Measurements from ENCODE around the gene TRMU. TPM values are rescaled to one million over a fixed set of nuclear protein-coding genes. Genes with fewer than 3 reads are reported as not detected.
A peak's percentile ranks its signal among the peaks of the same experiment; 100 is the strongest.

TRMU gene
- total RNA-seq, 2 donors from 2014 or later = 92.0 to 92.2 TPM

GRCh38 chr22:46363611-46364321 is 28.3 kb downstream of the TRMU start:
- H3K4me1 Mint-ChIP-seq = peaks cover 3% of the 10 kb centered on the region
- peaks cover 4% of the 10 kb centered on the region for H3K36me3 Mint-ChIP-seq (ENCODE audit: low read depth)
- ATAC-seq (replicated peaks) = no peak
- no peaks in the 10 kb centered on the region for H3K9me3 Mint-ChIP-seq
- no peak overlapping the region for H3K27ac Mint-ChIP-seq
- H3K27me3 Mint-ChIP-seq = no peaks in the 10 kb centered on the region
- no peak overlapping the region for H3K4me3 Mint-ChIP-seq

GRCh38 chr22:46364341-46365165 is 29.0 kb downstream of the TRMU start:
- H3K27me3 Mint-ChIP-seq = no peaks in the 10 kb centered on the region
- no peaks in the 10 kb centered on the region for H3K36me3 Mint-ChIP-seq (ENCODE audit: low read depth)
- no peaks in the 10 kb centered on the region for H3K9me3 Mint-ChIP-seq
- ATAC-seq (replicated peaks) = no peak
- no peak overlapping the region for H3K27ac Mint-ChIP-seq
- H3K4me1 Mint-ChIP-seq = peaks cover 3% of the 10 kb centered on the region
- no peak overlapping the region for H3K4me3 Mint-ChIP-seq

GRCh38 chr22:46365166-46365624 is 29.7 kb downstream of the TRMU start:
- Mint-ChIP-seq H3K9me3 (no peaks in the 10 kb centered on the region), H3K4me3 (no peak overlapping the region), H3K27ac (no peak overlapping the region), H3K4me1 (peaks cover 7% of the 10 kb centered on the region), H3K27me3 (no peaks in the 10 kb centered on the region), H3K36me3 (ENCODE audit: low read depth) (no peaks in the 10 kb centered on the region)
- no peak for ATAC-seq (replicated peaks)

- no peaks in the 10 kb centered on the region for H3K27me3 Mint-ChIP-seq
- no peaks in the 10 kb centered on the region for H3K9me3 Mint-ChIP-seq
- no peaks in the 10 kb centered on the region for H3K36me3 Mint-ChIP-seq (ENCODE audit: low read depth)
- peak overlapping the region; percentile 66 for H3K4me3 Mint-ChIP-seq
- H3K4me1 Mint-ChIP-seq = peaks cover 12% of the 10 kb centered on the region
- ATAC-seq (replicated peaks) = peak; percentile 31
- H3K27ac Mint-ChIP-seq = no peak overlapping the region
Measured at GRCh38 chr22:46366327-46366731, 30.8 kb downstream of the TRMU start.

GRCh38 chr22:46366801-46367706 is 31.5 kb downstream of the TRMU start:
- Mint-ChIP-seq H3K27ac (no peak overlapping the region), H3K36me3 (ENCODE audit: low read depth) (no peaks in the 10 kb centered on the region), H3K4me3 (peak overlapping the region; percentile 66), H3K9me3 (no peaks in the 10 kb centered on the region), H3K4me1 (peaks cover 19% of the 10 kb centered on the region), H3K27me3 (no peaks in the 10 kb centered on the region)
- peak; percentile 54 for ATAC-seq (replicated peaks)

GRCh38 chr22:46367707-46368191 is 32.2 kb downstream of the TRMU start:
- no peaks in the 10 kb centered on the region for H3K36me3 Mint-ChIP-seq (ENCODE audit: low read depth)
- peaks cover 20% of the 10 kb centered on the region for H3K4me1 Mint-ChIP-seq
- H3K27me3 Mint-ChIP-seq = no peaks in the 10 kb centered on the region
- H3K4me3 Mint-ChIP-seq = peak overlapping the region; percentile 66
- ATAC-seq (replicated peaks) = peak; percentile 81
- H3K9me3 Mint-ChIP-seq = no peaks in the 10 kb centered on the region
- no peak overlapping the region for H3K27ac Mint-ChIP-seq

- Mint-ChIP-seq H3K4me1 (peaks cover 20% of the 10 kb centered on the region), H3K27ac (no peak overlapping the region), H3K36me3 (ENCODE audit: low read depth) (no peaks in the 10 kb centered on the region), H3K9me3 (no peaks in the 10 kb centered on the region), H3K27me3 (no peaks in the 10 kb centered on the region), H3K4me3 (no peak overlapping the region)
- no peak for ATAC-seq (replicated peaks)
Measured at GRCh38 chr22:46368422-46368821, 32.9 kb downstream of the TRMU start.

GRCh38 chr22:46368871-46369715 is 33.6 kb downstream of the TRMU start:
- Mint-ChIP-seq H3K36me3 (ENCODE audit: low read depth) (no peaks in the 10 kb centered on the region), H3K27ac (no peak overlapping the region), H3K9me3 (no peaks in the 10 kb centered on the region), H3K27me3 (no peaks in the 10 kb centered on the region), H3K4me3 (no peak overlapping the region), H3K4me1 (peaks cover 20% of the 10 kb centered on the region)
- ATAC-seq (replicated peaks) = no peak

- H3K9me3 Mint-ChIP-seq = no peaks in the 10 kb centered on the region
- peak overlapping the region; percentile 11 for H3K4me3 Mint-ChIP-seq
- H3K27ac Mint-ChIP-seq = peak overlapping the region; percentile 46
- no peaks in the 10 kb centered on the region for H3K27me3 Mint-ChIP-seq
- peaks cover 20% of the 10 kb centered on the region for H3K4me1 Mint-ChIP-seq
- no peaks in the 10 kb centered on the region for H3K36me3 Mint-ChIP-seq (ENCODE audit: low read depth)
- no peak for ATAC-seq (replicated peaks)
Measured at GRCh38 chr22:46369716-46370583, 34.4 kb downstream of the TRMU start.

GRCh38 chr22:46370584-46371291 is 35.2 kb downstream of the TRMU start:
- no peak for ATAC-seq (replicated peaks)
- Mint-ChIP-seq H3K9me3 (peaks cover under 1% of the 10 kb centered on the region), H3K4me1 (peaks cover 20% of the 10 kb centered on the region), H3K27ac (peak overlapping the region; percentile 46), H3K36me3 (ENCODE audit: low read depth) (no peaks in the 10 kb centered on the region), H3K27me3 (no peaks in the 10 kb centered on the region), H3K4me3 (peak overlapping the region; percentile 11)

GRCh38 chr22:46371623-46372226 is 36.2 kb downstream of the TRMU start:
- Mint-ChIP-seq H3K4me1 (peaks cover 20% of the 10 kb centered on the region), H3K27me3 (no peaks in the 10 kb centered on the region), H3K4me3 (no peak overlapping the region), H3K36me3 (ENCODE audit: low read depth) (no peaks in the 10 kb centered on the region), H3K9me3 (peaks cover 4% of the 10 kb centered on the region), H3K27ac (no peak overlapping the region)
- ATAC-seq (replicated peaks) = no peak

GRCh38 chr22:46372686-46373085 is 37.2 kb downstream of the TRMU start:
- no peak overlapping the region for H3K27ac Mint-ChIP-seq
- ATAC-seq (replicated peaks) = no peak
- H3K4me3 Mint-ChIP-seq = no peak overlapping the region
- no peaks in the 10 kb centered on the region for H3K27me3 Mint-ChIP-seq
- H3K4me1 Mint-ChIP-seq = peaks cover 18% of the 10 kb centered on the region
- H3K9me3 Mint-ChIP-seq = peaks cover 4% of the 10 kb centered on the region
- no peaks in the 10 kb centered on the region for H3K36me3 Mint-ChIP-seq (ENCODE audit: low read depth)
